Fibroblast of lung (primary cell): ENCODE results near the gene PNPO. TPM values are rescaled to one million over a fixed set of nuclear protein-coding genes. Genes with fewer than 3 reads are reported as not detected.

Experiments
- DNase-seq, 2 donors: peaks; one replicate each; pipeline versions ENCODE4 v3.0.0 to v3.0.0-alpha.2; 2010; ENCODE audit warnings: low read depth in 2 of 2
- H2AFZ ChIP-seq: 2 replicates; pipeline ENCODE4 v1.5.1; 2012; ENCODE audit warnings: low read length, control low read depth, inconsistent platforms
- H3K27ac ChIP-seq: 2 replicates; pipeline ENCODE4 v1.5.1; 2011; ENCODE audit warnings: low read length, control low read depth; ENCODE audit not compliant: insufficient read depth
- H3K27me3 ChIP-seq: 2 replicates; pipeline ENCODE4 v1.5.1; 2011; ENCODE audit warnings: mild to moderate bottlenecking, low read length; ENCODE audit not compliant: control insufficient read depth, insufficient read depth
- H3K36me3 ChIP-seq: 2 replicates; pipeline ENCODE4 v1.5.1; 2011; ENCODE audit warnings: low read length; ENCODE audit not compliant: control insufficient read depth, insufficient read depth
- H3K4me1 ChIP-seq: 2 replicates; pipeline ENCODE4 v1.5.1; 2011; ENCODE audit warnings: low read length; ENCODE audit not compliant: control insufficient read depth, insufficient read depth; ENCODE audit errors: extremely low read depth
- H3K4me2 ChIP-seq: 2 replicates; pipeline ENCODE4 v1.5.1; 2011; ENCODE audit warnings: low read length, control low read depth; ENCODE audit not compliant: insufficient read depth; ENCODE audit errors: extremely low read depth
- H3K4me3 ChIP-seq, 4 experiments: fragments of 200-600 bp in 1 of 4; sonication (generic) in 1 of 4; replicated peaks in 1 of 4; 2 replicates each; pipeline ENCODE4 v1.5.1; 2011 to 2016; ENCODE audit warnings: low read length in 4 of 4, low read depth in 3 of 4, mild to moderate bottlenecking in 3 of 4, control low read depth in 2 of 4, inconsistent platforms in 1 of 4, mixed read lengths in 1 of 4; ENCODE audit not compliant: insufficient read depth in 1 of 4; ENCODE audit errors: control extremely low read depth in 1 of 4
- H3K79me2 ChIP-seq: 2 replicates; pipeline ENCODE4 v1.5.1; 2012; ENCODE audit warnings: mild to moderate bottlenecking, low read length, inconsistent platforms; ENCODE audit not compliant: control insufficient read depth, insufficient read depth
- H3K9ac ChIP-seq: 2 replicates; pipeline ENCODE4 v1.5.1; 2011; ENCODE audit warnings: mild to moderate bottlenecking, low read length, control low read depth; ENCODE audit not compliant: insufficient read depth
- H3K9me3 ChIP-seq: 2 replicates; pipeline ENCODE4 v1.5.1; 2012; ENCODE audit warnings: low read depth, low read length; ENCODE audit not compliant: control insufficient read depth, insufficient read depth
- H4K20me1 ChIP-seq: 2 replicates; pipeline ENCODE4 v1.5.1; 2011; ENCODE audit warnings: low read length; ENCODE audit not compliant: control insufficient read depth, insufficient read depth; ENCODE audit errors: extremely low read depth
- EZH2 ChIP-seq: IDR thresholded peaks from 2 replicates; pipeline ENCODE4 v1.5.1; 2012; ENCODE audit warnings: low read length, control low read depth, mild to moderate bottlenecking; ENCODE audit errors: missing control alignments
- polyA minus RNA-seq: library from RNA; depleted of rRNA, polyadenylated mRNA; stranded (reverse); fragments of >200 nt; gene quantifications from 2 replicates; pipeline ENCODE4 v1.2.3, GENCODE V29; 2011; ENCODE audit warnings: low replicate concordance
- polyA plus RNA-seq, 2 donors: library from polyadenylated mRNA; depleted of rRNA in 1 of 2; stranded (reverse) in 1 of 2; unstranded in 1 of 2; fragments of >200 nt; gene quantifications; 2 replicates each; pipeline ENCODE4 v1.2.1, GENCODE V29; 2011 to 2012; ENCODE audit warnings: missing spikeins in 1 of 2
- total RNA-seq: library from RNA; depleted of rRNA; stranded (reverse); fragments of >200 nt; gene quantifications from 2 replicates; pipeline ENCODE4 v1.2.1, GENCODE V29; 2014
- TF ChIP-seq, protein P1 (sequence below), 2 donors: IDR thresholded peaks in 1 of 2; conservative IDR thresholded peaks in 1 of 2; 1 replicate in 1 of 2; 2 replicates in 1 of 2; pipeline ENCODE4 v1.5.1; 2011 to 2012; ENCODE audit warnings: low read length in 2 of 2, control low read depth in 1 of 2, inconsistent platforms in 1 of 2, low read depth in 1 of 2, mild to moderate bottlenecking in 1 of 2

PNPO gene
- total RNA-seq (16.2 and 26.6 TPM in 2 replicates), polyA plus RNA-seq (25.7 and 38.6 TPM in 2 replicates), polyA minus RNA-seq (28.6 and 55.1 TPM in 2 replicates)
- 10.3 and 18.9 TPM in 2 replicates for polyA plus RNA-seq (2012)

DNA sequence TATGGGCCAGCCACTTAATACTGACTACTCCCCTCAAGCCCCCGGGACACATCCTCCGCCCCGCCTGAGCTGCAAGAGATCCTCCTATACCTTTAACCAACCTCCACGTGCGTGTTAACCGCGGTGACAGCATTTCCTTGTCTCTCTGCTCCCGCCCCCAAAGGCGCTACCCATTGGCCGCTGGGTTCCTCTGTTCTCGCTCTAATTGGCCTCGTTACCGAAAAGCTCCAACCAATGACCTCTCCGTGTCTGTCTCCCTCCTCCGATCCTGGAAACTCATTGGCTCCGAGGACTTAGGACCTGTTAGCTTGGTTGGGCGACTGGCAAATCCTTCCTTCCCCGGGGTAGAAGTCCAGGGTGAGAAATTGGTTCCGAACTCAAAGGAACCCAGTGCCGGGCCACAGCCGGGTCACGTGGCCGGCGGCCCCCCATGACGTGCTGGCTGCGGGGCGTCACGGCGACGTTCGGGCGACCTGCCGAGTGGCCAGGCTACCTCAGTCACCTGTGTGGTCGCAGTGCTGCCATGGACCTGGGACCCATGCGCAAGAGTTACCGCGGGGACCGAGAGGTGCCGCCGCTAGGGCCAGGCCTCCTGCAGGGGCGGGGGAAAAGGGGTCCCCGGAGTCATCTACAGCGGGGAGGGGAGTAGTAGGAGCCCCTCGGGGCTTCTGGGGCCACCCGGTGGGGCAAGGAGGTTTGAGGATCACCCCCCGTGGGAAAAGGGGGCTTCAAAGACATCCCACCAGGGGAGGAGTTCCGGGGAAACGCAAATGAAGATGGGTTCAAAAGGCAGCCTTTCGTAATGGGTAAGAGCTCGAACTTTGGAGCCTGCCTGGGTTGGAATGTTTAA lies at the start of gene PNPO:
TSS of gene PNPO (plus strand) at position 326 of the 850 bp plus-strand sequence. CDS start at position 431, 105 bp downstream.
- H4K20me1 ChIP-seq: no peaks in the 10 kb centered on the region
- H3K36me3 ChIP-seq: peaks cover 3% of the 10 kb centered on the region
- H2AFZ ChIP-seq: peak within 1 kb of the TSS; percentile 93
- no peaks in the 10 kb centered on the region for H3K79me2 ChIP-seq
- peak within 1 kb of the TSS; percentile 63 for H3K27ac ChIP-seq
- DNase-seq: peak; percentile 97 to 98
- H3K4me3 ChIP-seq: peak within 1 kb of the TSS; percentile 68 to 88 (median 80)
- H3K9ac ChIP-seq: peak within 1 kb of the TSS; percentile 70
- TF ChIP-seq, protein P1, sequence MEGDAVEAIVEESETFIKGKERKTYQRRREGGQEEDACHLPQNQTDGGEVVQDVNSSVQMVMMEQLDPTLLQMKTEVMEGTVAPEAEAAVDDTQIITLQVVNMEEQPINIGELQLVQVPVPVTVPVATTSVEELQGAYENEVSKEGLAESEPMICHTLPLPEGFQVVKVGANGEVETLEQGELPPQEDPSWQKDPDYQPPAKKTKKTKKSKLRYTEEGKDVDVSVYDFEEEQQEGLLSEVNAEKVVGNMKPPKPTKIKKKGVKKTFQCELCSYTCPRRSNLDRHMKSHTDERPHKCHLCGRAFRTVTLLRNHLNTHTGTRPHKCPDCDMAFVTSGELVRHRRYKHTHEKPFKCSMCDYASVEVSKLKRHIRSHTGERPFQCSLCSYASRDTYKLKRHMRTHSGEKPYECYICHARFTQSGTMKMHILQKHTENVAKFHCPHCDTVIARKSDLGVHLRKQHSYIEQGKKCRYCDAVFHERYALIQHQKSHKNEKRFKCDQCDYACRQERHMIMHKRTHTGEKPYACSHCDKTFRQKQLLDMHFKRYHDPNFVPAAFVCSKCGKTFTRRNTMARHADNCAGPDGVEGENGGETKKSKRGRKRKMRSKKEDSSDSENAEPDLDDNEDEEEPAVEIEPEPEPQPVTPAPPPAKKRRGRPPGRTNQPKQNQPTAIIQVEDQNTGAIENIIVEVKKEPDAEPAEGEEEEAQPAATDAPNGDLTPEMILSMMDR (conservative IDR thresholded peaks at IDR 0.05 in 1 of 2, IDR thresholded peaks at IDR 0.05 in 1 of 2; ENCODE audit: low read depth in 1 of 2, low read length in 2 of 2): no peak
- no peak for TF ChIP-seq EZH2
- H3K4me1 ChIP-seq: peaks cover 5% of the 10 kb centered on the region
- peak within 1 kb of the TSS; percentile 99 for H3K4me2 ChIP-seq
- no peaks in the 10 kb centered on the region for H3K27me3 ChIP-seq
- H3K9me3 ChIP-seq: no peaks in the 10 kb centered on the region

DNA sequence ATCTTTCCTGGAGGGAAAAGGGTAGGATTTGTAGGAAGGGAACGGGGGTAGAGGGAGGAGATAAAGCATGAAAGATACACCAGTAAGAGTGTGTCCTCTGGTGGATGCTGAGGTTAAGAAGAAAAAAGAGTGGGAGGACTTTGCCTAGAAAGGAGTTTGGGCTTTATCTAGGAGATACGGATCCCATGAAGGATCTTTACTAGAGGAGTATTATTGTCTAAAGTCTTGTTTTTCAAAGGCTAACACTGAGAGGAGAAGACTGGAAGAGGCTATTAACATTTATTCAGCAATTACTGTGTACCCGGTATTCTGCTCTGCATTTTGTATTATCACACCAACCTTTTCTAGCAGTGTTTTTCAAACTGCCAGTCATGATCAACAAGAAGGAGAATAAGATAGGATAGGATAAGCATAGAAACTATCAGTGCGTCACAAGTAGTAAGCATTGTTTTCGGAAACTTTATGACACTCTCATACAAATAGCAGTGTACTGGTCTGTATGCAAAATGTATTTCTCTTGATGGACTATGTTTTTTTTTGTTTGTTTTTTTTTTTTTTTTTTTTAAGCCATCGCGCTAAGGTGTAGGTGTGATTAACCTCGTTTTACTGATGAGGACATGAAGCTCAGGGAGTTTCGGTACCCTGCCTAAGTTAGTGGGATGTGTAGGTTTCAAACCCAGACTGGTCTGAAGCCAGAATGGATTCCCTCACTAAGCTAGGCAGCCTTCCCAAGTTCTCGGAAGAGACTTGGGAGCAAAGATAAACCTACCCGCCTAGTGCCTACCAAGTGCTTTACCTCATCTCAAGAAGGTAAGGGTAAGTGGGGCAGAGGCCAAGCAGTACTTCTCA lies 46.6 kb upstream of the PNPO start:
- peak overlapping the region; percentile 75 for H3K27ac ChIP-seq
- DNase-seq: peak in 1 of 2 donors; percentile 34
- no peaks in the 10 kb centered on the region for H3K36me3 ChIP-seq
- peaks cover 4% of the 10 kb centered on the region for H3K4me1 ChIP-seq
- no peaks in the 10 kb centered on the region for H3K27me3 ChIP-seq
- peak overlapping the region; percentile 71 to 90 (median 77) for H3K4me3 ChIP-seq
- H3K4me2 ChIP-seq: peak overlapping the region; percentile 73
- peaks cover 3% of the 10 kb centered on the region for H3K79me2 ChIP-seq
- no peaks in the 10 kb centered on the region for H4K20me1 ChIP-seq
- peak overlapping the region; percentile 61 for H3K9ac ChIP-seq
- peak overlapping the region; percentile 85 for H2AFZ ChIP-seq
- TF ChIP-seq, protein P1 (conservative IDR thresholded peaks at IDR 0.05 in 1 of 2, IDR thresholded peaks at IDR 0.05 in 1 of 2; ENCODE audit: low read depth in 1 of 2, low read length in 2 of 2): no peak
- TF ChIP-seq EZH2: no peak
- H3K9me3 ChIP-seq: no peaks in the 10 kb centered on the region
